Stimulated activated CD4-positive, alpha-beta T cell treated with anti-CD3 and anti-CD28 coated beads, Interleukin-1b, Interleukin-23, amount 100 ng/mL, for 24 hours (primary cell): ENCODE results near the gene TRIM3.

Source experiments
- DNase-seq, 4 experiments: peaks; one replicate each; pipeline ENCODE4 v3.0.0-alpha.2; 2020; ENCODE audit warnings: low read depth in 4 of 4, low spot score in 1 of 4

TRIM3 gene

DNA sequence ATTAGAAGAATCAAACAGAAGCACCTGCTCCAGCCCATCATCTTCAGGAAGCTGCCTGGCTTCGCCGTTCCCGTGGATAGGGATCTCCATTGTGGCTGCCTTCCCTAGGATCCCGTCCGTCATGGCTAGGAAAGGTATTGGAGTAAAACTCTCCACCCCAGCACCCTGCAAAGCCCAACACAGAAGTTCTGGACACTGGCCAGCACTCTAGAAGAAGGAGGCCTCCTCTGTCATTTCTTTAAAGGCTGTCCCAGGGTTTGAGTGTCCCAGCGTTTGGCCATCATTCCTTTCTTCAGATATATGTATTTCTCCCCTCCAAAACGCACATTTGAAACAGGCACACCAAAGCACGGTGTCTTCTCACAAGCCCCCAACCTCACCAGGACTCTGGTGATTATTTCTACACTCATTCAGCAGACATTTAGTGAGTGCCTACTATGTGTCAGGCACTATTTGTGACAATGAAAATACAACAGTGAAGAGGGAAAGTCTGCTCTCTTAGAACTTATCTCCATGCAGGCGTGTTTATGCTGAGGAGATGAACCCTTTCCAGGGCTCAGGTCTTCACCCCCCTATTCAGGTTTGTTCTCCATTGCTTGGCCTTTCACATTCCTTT is 6.7 kb upstream of the TRIM3 start:
- DNase-seq: no peak

DNA sequence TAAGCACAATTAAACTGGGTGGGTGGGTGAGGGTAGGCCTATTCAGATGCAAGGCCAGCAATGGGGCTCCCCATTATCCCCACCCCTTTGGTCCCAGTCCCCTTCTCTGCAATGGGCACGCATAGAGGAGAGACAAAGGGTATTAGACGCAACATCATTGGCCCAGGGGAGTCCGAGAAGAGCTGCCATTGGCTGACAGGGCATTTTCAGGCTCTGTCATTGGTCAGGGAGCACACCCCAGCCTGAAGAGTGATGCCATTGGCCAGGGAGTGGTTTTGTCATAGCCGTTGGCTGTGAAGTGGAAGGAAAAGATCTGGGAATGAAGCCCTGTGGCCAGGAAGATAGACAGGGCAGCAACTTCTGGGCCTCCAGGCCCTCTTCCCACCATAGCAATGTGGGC is 2.8 kb upstream of the TRIM3 start:
- no peak for DNase-seq

DNA sequence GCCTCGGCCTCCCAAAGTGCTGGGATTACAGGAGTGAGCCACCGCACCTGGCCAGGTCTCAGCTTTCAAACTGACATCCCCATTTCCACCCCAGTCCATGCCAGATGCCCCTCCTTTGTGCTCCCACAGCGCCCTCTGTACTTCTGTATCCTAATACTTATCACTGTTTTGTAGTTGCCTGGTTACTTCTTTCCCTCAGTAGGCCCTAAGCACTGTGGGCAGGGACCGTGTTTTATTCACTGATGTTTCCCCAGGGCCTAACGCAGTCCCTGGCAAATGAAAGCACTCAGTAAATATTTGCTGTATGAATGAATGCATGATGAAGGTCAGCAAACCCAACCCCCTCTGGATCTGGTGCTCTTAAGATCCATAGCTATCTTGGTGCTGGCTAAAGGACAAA is 2.2 kb upstream of the TRIM3 start:
- no peak for DNase-seq

DNA sequence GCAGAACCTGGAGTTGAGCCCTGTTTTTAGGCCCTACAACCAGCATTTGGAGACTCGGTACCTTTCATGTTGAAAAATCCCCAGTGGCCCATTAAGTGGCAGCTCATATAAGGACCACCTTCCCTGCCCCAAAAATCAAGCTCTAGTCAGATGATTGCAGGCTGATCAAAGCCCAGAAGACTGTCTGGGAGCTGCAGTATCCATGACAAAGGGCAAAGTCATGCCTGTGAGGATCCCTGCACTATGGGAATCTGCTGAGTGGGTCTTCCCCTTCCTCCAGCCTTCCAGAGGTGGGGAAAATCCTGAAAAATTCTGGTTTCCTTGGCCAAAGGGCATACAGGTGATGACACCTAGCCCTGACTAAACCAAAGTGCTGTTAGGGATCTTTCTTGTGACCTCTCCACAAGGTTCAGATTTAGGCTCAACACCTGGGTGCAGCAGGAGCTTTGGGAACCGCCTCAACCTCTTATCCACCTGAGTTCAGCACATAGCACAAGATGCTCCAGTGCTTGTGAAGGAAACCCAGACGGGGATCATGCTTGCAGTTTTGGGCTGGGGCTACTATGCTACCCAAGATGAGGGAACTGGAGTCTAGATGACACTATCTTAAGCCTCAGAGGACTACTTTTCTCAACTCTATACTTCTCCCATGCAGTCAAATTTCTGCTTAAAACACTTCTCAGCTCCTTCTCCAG is 1.2 kb upstream of the TRIM3 start:
- no peak for DNase-seq

DNA sequence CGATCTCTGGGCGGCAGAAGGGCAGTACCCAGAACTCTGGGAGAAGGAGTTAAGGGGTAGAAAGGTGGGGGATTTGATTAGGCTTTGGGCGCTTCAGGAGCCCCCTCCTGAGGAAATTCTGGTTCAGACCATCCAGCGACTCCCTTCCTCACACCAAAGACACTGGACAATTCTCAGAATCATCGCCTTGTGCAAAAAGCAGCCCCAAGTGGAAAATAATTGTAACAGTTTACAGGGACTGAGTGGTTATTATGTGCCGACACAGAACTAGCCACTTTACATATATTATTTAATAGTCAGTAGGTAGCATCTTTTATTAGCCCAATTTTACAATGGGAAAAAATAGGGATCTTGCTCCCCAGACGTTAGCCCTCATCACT is 662 bp upstream of the TRIM3 start:
- no peak for DNase-seq

DNA sequence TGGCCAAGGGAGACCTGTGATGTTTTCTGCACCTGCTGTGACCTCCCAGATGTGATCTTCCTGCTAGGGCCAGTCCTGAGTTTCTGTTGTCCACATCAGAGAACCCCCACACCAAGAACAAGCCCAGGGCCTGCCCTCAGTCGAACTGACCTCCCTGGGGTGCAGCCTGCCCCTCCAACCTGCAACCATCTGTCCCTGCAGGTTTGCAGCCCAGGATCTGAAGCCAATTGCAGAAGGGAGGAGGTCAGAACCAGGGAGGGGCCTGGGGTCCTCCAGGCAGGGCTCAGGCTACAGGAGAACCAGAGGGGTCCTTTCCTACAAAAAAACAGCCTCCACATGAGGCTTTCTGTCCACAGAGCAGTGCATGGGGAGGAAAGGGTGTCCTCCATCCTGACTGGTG is 807 bp downstream of the TRIM3 start:
- no peak for DNase-seq

DNA sequence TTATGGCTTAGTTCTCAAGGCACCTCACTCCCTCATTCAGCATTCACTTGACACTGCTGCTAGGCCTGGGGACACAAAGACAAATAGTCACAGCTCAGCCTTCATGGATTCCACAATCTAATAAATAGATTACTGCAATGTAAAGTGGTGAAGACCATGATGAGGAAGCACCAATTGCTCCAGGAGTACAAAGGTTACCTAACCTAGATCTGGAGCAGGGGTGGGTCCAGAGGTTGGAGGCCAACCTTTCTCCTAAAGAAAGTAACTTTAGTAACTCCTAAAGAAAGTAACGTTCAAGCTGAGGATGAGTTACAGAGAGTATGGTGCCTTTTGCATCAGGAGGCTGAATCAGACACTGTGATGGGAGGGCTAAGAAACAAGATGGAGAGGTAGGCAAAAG is 4.1 kb downstream of the TRIM3 start:
- DNase-seq: no peak

DNA sequence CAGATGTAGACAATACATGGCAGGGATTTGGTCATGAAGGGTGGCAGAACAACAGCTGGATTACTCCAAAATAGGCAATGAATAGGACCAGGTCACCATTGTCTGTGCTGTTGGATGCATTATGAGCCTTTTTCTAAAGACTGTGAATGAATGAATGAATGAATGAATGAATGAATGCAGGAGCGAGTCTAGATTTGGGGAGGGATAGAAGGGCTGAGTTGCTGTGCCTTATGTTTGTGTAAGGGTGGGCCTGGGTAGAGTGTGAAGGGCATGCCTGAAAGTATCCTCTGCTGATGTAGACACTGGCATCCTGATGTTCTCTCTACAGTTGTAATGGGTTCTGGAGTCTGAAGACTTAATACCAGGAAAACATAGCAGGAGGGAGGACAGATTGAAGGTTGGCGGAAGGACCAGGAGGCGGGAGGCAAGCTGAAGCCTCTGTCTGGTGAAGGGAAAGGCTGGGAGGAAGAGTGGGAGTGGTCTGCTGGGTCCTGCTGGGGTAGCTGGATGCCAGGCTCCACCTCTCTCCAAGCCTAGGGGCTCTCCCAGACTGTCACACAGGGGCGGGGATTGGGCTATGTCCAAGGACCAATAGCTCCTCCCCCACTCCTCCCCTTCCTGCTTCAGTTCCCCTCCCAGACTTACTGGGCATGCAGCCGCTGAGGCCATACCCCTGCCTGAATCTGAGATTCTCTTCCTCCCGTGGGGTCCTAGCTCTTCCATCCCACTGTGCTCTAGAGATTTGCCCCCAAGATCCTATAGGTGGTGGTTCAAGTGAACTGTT is 4.8 kb downstream of the TRIM3 start:
- no peak for DNase-seq

DNA sequence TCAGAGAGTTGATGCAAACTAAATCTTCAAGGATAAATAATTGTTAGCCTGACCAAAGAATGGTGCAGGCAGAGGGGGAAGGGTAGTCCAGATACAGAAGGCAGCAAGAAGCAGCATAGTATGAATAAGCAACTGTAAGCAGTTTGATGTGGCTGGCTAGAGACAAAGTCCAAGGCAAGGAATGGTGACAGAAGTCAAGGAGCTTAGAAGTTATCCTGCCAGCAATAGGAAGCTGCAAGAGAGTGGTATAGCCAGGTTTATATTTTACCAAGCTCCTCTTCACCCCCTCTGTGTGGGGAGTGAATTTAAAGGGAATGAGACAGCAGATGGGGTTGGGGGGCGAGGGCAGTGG is 14.7 kb downstream of the TRIM3 start:
- no peak for DNase-seq

DNA sequence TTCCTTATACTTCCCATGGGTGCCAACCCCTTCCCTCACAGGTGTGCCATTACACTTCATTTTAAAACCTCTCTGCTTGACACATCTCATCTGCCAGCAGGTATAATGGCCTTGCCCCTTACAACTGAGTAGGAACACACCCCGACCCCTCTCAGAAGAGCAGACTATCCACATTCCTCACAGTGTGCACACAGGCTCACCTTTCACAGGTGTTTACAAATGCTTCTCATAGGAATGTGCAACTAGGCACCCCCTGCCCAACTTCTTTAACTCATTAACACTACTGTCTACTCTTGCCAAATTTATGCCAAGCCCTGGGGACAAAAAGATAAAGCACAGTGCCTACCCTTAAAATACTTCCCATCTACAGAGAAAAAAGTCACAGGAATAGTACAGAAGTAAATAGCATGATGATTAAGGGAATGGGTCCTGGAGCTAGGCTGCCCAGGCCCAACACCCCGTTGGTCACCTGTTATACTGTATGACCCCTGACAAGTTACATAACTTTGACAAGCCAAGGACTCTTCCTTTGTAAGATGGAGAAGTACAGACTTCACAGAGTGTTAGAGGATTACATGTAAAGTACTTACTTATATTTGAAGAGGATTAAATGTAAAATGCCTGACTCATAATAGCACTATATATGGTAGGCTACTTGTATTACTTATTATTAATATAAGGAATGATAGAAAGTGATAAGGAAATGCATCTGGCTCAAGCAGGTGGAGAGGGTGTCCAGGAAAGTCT is 15.2 kb downstream of the TRIM3 start:
- DNase-seq: no peak

DNA sequence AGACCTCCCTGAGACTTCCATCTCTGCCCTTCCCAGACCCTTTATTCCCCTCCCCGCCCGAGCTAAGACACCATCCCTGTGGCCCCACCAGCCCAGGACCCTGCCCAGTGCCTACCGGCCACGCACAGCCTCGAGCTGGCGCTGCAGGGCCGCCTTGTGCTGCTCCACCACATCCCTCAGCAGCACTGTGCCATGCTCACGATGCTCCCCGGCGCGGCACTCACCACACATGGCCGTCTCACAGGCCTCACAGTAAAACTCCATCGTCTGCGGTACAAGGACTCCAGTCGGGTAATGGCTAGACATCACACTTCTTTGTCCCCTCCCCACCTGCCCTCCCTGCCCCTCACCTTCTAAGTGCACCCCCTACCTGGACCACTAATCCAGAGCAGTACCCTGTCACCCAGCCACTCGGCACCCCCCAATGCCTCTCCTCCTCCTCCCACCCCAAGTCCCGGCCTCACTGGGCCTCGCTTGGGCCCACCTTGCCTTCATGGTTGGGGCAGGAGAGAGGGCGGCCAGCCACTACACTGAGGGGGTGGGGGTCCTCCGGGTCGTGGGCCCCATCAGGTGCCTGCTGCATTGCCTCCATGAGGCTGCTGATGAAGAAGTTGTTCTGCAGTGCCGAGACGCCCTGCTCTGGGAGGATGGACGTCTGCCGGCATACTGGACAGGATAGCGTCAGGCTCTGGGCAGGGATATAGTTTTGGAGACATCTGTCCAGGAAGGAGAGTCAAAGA is 16.0 kb downstream of the TRIM3 start:
- DNase-seq: no peak

DNA sequence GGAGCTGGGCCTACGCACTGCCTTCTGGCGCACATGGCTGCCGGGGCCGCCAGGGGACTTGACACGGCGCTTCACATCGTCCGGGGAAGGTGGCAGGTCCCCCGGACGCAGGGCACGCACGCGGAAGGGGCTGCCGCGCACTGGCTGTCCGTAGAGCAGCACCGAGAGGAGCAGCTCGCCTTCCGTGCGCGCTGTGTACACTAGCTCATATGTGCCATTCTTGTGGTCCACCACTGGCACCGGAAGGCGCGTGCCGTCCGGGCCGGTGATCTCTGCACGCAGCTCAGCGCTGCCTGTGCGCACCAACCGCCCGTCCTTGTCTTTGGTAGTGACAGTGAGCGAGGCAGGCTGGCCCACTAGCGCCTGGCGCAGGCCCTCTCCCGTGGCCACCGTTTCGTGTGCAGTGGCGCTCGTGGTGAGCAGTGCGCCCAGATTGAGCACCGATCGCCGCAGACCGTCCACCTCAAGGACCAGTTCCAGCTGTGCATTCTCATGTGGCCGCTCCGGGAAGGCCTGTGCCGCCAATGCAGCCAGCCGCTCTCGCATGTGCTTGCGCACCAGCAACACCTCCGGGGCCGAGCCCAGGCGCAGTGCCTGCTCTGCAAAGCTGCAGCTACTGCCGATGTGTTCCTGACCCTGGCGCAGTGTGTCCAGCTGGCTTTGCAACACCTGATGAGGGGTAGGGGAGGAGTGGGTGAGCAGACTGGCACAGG is 17.2 kb downstream of the TRIM3 start:
- DNase-seq: no peak

DNA sequence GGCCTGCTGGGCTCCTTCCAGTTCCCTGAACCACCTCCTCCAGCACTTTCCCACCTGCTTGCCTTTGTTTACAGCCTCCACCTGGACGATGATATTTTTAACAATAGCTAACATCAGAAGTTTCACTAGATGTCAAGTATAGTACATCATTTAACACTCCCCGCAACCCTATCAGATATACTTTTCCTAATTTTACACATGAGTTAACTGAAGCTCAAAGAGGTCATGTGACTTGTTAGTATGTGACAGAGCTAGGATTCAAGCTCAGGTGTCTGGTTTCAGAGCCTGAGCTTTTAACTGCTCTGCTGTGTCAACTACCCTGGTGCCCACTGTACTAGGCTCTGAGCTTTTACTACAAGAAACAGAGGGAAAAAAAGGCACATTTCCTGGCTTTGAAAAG is 18.7 kb downstream of the TRIM3 start:
- no peak for DNase-seq

DNA sequence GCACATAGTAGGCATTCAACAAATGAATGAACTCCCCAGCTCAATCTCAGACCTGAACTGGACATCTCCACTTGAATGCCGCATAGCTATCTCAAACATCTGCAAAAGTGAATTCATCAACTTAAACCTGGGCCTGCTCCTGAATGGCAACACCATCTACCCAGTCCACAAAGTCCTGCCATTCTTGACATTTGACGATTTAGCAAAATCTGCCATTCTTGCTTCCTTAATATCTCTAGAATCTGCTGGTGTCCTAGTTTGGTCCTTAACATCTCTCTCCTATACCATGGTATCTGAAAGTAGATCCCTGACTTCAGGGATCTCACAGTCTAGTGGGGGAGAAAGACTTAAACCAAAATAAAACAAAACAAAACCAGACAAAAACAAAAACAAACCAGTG is 20.6 kb downstream of the TRIM3 start:
- DNase-seq: no peak

DNA sequence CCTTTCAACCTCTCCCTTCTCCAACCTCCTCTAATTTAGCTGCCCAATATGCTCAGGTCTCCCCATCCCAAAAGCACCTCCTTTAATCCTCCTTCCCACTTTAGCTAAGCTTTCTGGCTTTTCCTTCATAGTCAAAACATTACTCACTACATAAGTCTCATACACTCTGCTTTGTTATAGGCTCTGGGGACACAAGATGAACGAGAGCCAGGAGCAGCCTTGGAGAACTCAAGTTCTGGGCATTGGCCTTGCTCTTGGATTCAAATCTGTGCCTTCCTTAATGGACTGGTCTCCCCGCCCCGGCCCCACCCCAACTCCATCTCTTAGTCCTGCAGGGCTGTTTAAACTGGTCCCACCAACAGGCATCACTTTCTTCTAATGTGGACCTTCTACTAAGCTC is 21.5 kb downstream of the TRIM3 start:
- DNase-seq: no peak

DNA sequence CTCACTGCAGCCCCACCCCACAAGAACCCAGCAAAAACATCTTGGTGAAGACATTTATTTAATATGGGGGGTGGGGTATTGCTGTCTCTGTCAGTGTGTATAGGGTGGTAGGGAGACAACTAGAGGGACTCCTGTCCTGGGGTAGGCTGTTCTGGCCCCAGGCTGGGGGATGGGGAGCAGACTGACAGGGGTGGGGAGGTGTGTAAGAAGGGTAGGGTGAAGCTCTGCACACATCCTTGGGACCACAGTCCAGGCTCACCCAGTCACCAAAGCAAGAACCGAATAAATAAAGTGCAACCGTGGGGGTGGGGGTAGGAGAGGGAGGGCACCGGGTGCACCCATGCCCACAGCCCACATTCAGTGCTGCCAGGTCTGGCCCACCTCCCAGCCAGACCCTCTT is 25.2 kb downstream of the TRIM3 start:
- DNase-seq: no peak

DNA sequence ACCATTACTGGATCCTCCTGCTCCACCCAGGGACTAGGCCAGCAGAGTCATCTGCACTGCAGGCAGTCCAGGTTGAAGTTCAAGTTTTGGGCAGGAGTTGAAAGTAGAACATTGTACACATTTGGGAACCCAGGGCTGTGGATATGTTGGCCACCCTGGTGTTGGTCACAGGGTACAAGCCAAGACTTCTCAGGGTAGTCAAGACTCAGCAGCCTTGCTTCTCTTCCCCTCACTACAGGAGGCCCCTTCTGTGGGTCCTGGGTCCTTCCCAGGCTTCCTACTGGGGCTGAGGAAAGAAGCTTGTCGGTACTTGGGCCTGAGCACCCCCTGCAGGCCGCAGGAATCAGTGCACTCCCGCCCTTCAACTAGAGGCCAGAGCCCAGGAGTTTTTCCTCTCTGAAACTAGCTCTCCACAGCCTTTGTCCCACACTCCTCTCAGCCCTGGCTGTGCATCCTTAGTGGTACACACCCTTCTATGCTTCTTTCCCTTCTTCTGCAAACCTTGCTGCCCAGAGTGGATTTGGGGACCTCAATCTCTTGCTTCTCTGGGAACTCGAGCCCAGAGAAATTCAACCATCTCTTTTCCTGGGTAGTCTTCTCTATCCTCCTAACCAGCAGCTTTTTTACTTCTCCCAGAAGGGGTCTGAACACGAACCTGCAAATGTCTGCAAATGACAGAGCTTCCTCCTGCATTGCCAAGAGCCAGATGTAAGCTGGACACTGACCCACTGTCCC is 30.3 kb downstream of the TRIM3 start:
- DNase-seq: peak; percentile 16 to 36 (median 30)

DNA sequence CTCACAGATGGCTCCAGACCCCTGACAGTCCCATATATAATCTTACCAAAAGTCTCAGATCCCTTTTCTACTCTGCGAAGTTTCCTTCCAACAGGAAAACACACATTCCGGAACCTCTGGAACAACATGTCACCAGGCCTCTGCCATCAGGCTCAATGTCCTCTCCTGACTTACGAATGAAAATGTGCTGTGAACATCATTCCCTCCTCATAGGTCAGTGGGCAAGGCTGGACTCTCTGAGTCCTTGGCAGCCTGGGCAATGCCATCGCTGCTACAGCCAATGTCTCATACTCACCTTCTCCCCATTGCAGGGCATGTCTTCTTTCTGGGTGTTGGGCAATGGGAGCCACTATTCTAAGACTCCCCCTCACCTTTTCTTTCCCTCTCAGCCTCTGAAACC is 31.3 kb downstream of the TRIM3 start:
- no peak for DNase-seq

DNA sequence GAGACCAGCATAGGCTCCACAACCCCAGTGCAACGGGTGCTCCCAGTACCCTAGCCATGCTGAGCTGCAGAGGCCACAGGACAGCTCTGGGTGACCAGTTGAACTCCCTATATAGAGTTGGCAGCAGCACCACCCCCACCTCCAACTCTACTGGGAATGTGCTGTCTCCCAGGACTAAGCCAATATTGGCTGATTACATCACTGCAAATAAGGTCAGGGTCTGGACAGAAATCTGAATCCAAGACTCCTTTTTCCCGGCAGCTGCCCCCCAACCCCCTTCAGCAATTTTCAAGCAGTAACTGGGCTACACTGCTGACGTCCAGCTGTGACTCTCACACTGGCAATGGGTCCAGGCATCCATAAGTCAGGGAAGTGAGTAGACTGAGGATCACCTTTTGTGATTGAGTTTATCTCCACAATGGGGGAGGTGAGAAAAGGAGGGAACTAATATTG is 32.8 kb downstream of the TRIM3 start, which contains the start of gene HPX:
Gene HPX (minus strand): TSS at position 82 of the 453 bp plus-strand sequence. CDS start 24 bp downstream, at position 58.
- no peak for DNase-seq
